GM12875 (cell line): ENCODE data around the gene LAD1.

ENCODE experiments used
- H3K4me3 ChIP-seq: one replicate; pipeline ENCODE4 v1.5.1; 2011; ENCODE audit warnings: low read depth, low read length, control low read depth
- TF ChIP-seq, protein P1 (sequence below): IDR thresholded peaks from 2 replicates; pipeline ENCODE4 v1.5.1; 2011; ENCODE audit warnings: low read depth, mild to moderate bottlenecking, control low read depth, inconsistent platforms, low read length, moderate library complexity, borderline replicate concordance; ENCODE audit not compliant: insufficient read depth

LAD1 gene

DNA sequence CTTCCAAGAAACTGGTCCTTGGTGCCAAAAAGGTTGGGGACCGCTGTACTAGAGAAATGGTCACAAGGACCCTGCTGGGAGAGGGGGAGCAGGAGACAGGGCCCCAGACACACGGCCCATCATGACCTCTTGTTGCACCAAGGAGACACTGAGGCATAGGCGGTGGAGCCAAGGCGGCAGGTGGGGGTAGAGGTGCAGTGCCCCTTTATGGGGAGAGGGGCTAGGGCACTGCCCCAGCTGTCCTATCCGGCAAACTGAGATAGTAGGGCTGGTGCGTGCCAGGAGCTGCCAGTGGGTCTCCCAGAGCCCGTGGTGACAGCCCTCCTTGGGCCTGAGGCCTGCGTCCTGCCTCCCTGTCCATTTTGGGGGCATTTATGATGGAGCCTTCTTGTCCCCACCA lies 41.9 kb downstream of the LAD1 start:
- TF ChIP-seq, protein P1, sequence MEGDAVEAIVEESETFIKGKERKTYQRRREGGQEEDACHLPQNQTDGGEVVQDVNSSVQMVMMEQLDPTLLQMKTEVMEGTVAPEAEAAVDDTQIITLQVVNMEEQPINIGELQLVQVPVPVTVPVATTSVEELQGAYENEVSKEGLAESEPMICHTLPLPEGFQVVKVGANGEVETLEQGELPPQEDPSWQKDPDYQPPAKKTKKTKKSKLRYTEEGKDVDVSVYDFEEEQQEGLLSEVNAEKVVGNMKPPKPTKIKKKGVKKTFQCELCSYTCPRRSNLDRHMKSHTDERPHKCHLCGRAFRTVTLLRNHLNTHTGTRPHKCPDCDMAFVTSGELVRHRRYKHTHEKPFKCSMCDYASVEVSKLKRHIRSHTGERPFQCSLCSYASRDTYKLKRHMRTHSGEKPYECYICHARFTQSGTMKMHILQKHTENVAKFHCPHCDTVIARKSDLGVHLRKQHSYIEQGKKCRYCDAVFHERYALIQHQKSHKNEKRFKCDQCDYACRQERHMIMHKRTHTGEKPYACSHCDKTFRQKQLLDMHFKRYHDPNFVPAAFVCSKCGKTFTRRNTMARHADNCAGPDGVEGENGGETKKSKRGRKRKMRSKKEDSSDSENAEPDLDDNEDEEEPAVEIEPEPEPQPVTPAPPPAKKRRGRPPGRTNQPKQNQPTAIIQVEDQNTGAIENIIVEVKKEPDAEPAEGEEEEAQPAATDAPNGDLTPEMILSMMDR, result no peak
- H3K4me3 ChIP-seq, result no peak overlapping the region

DNA sequence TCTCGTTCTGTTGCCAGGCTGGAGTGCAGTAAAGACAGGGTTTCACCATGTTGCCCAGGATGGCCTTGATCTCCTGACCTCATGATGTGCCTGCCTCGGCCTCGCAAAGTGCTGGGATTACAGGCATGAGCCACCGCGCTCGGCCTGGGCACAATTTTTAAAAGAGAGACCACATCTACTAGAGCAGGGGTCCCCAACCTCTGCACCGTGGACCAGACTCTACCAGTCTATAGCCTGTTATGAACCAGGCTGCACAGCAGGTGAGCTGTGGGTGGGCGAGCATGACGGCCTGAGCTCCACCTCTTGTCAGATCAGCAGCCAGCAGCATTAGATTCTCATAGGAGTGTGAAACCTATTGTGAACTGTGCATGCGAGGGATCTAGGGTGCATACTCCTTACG lies 42.4 kb downstream of the LAD1 start:
- TF ChIP-seq, protein P1, result no peak

DNA sequence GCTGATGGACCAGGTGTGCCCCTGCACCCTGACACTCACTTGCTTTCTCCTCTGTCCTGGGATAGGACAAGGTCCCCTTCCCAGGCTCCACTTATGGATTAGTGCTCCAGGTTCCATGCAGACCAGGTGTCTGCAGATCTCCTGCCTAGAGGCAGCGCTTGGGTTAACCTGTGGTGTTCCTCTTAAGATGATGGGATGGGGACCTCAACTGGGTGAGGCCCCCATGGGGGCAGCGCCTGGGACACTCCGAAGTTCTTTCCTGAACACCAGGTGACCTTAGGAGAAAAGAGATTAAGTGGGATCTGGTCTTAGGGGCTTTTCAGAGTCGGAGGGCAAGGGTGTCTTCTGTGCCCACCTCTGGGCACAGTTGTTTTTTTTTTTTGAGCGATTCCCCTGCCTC lies 42.9 kb downstream of the LAD1 start:
- TF ChIP-seq, protein P1, result no peak

More for the DNA sequence above, 42.4 kb downstream of the LAD1 start:
- H3K4me3 ChIP-seq, result no peak overlapping the region

DNA sequence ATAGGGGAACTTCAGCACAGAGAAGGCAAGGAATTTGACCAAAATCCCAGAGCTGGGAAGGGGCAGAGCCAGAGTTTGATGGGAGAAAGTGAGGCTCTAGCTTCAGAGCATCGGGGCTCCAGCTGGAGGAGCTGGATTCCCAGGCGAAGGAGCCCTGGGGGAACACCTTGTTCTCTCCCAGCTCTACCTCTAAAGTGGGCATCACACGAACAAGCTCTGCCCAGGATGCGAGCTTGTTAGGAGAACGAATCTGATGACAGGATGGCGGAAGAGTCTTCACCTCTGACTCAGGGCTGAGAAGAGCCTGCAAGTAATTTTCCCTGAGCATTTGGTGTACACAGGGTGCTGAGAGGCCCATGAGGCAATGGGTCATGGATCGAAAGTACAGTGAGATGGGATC lies 43.7 kb downstream of the LAD1 start:
- no peak overlapping the region for H3K4me3 ChIP-seq
- TF ChIP-seq, protein P1, result no peak

More for the DNA sequence above, 42.9 kb downstream of the LAD1 start:
- no peak overlapping the region for H3K4me3 ChIP-seq

DNA sequence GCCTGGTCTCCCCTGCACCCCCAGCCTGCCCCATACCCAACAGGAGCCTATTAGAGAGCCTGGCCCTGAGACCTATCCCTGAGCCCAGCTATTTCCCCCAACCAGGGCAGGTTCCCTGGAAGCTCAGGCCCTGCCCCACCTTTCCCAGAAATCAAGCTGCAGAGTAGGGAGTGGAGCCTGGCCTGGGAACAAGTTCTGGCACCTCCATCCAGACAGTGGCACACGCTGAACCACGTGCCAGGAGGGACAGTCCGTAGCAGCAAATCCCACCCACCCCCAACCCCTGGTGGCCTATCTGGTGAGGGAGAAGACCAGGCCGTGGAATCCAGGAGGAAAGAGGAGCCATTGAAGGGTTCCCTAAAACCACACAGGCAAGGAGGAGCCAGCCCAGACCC lies 44.2 kb downstream of the LAD1 start:
- TF ChIP-seq, protein P1, result no peak
- H3K4me3 ChIP-seq, result no peak overlapping the region

DNA sequence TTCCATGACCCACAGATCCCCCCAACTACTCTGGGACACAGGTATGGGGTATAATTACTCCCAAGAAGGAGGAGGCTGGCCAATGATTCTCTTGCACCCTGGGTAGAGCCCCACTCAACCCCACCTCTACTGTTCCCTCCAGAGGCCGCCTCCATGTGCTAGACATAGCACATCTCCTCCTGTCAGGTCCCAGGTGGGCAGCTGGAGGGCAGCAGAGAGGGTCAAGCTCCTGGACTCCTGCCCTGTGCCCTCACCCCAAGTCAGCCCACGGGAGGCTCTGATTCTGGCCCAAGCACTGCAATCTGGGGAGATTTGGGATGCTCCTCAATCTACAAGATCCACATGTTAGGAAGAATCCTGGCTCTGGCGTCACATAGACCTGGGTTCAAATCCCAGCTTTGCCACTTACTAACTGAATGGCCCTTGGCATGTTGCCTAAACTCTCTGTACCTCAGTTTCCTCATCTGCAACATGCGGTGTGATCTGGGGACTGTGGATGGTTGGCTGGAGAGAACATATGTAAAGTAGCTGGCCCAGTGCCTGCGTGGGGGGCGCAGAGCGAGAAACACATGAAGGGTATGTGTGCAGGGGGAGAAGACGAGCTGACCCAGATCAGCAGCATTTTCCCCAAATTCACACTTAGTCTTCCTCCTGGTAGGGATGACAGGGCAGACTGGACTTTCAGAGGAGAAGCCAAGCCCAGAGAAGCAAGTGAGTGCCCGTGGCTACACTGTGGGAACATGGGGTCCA lies 44.8 kb downstream of the LAD1 start:
- no peak overlapping the region for H3K4me3 ChIP-seq
- TF ChIP-seq, protein P1, result no peak
